DMS79 (cell line): ENCODE results near the gene DSCAM.
"Not testable (repeated sequence)": the region's sequence is repeated elsewhere in the genome, so short reads cannot be mapped to it uniquely, and the experiment has no call there.

Source experiments
- DNase-seq: peaks from one replicate; lab custom pipeline; 2025; lab: John Stamatoyannopoulos, UW

Gene DSCAM

DNA sequence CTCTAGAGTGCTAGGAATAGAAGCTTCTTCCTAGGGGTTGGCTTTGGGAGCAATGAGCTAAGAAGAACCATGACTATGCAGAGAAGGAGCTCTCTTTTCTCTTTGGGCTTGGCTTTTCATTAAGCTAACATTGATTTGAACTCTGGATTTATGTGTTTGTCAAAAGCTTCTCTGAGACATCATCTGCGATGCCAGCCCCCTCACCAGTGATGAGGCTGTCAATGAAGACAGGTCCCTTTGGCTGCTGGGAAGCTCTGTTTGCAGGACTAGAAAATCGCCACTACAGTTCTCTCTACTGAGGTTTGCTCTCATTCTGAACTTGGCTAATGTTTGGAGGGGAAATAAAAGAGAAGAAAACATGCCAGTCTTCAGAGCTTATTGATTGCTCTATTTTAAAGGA is 794.7 kb downstream of the DSCAM start:
- DNase-seq: no peak

DNA sequence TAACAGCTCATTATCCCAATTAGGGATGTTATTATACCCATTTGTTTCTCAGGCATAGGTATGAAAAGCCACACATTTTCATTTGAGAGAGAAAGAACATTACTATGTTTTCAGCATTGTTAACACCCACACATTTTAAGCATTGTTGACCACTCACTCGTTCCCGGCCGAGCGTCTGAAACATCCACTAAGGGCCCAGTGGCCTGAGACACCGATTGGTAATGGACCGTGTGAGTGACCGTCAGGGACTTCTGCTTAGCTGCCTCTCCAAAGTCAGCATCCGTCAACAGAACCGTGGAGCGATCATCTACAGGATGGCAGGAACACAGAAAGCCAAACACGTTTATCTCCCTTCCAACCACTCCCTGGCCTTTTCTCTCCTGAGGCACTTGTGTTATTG is 795.2 kb downstream of the DSCAM start:
- DNase-seq: peak; percentile 7

DNA sequence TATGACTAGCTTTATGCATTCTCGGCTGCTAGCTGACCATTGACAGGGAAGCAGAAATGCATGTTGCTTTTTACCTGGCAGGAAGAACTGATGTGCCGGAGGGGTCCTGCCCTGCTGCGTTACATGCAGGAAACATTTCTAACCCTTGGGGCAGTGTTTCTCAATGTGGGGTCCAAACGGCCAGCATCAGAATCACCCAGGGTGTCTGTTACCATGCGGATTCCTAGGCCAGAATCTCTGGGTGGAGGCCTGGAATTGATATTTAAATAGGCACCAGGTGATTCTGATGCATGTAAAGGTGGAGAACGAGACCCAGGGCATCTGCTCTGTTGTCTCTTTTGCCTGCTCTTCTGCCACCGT is 797.0 kb downstream of the DSCAM start:
- peak; percentile 30 for DNase-seq

DNA sequence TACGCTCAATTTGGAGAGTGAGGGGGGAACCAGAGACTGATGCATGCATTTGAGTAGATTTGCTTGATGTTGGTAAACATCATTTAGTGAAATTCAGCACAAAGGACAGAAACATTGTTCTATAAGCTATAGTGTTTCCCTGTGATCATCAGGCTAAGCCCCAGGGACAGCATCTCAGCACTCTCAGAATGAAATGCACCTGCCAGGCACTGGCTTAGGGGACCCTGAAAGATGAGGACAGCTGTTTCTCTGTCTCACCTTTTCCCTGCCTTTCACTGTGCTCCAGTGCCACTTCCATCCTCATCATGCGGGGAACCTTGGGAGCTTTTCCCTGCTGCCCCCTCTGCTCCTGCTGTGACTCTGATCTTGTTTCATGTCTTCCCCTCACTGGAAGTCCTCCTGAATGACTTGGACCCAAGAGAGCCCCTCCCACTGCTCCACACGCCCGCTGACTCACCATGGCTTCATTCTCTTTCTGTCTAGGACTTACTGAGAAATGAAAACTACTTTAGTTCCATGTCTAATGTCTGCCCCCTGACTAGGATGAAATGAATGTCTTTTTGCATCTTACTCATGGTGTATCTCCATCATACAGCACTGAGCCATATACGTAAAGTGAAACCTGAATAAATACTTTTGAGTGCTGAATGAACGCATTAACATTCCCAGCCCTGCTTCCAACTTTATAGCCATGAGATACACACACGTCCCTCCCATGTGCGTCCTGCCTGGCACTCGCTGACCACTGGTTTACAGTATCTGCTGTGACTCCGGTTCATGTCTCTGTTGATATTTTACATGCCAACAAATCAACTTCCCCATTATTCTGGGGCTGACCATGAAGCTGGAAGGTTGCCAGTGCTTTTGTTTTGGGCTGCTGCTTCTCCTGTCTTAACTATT is 797.7 kb downstream of the DSCAM start:
- DNase-seq: peak; percentile 51

DNA sequence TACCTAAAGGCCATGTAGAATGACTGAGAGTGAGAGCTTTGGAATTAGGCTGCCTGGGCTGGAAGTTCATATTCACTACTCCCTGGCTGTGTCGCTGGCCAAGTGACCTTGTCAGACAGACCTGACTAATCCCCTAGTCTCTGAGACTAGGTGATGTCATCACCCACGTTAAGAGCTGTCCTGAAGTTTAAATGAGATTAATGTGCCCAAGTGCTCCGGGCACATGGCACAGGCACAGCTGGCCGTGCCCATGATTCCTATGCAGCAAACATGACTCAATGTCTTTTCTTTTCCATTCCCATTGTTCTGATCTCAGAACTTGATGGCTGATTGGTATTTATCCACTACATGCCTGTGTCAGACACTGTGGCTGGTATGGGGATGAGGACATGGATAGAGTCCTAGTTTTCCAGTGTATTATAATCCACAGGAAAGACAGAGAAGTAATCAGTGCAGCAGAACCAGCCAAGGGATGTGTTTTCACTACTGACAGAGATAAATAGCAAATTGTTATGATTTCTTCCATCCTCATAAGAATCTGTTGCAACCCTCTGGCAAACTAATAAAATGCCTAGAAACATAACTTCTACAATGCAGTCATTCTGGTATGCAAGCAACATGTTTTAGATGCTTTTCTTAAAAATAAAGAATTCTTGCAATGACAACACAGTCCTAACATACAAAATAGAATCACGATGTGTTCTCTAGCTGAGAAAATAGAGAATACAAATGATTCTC is 798.8 kb downstream of the DSCAM start:
- DNase-seq: no peak

DNA sequence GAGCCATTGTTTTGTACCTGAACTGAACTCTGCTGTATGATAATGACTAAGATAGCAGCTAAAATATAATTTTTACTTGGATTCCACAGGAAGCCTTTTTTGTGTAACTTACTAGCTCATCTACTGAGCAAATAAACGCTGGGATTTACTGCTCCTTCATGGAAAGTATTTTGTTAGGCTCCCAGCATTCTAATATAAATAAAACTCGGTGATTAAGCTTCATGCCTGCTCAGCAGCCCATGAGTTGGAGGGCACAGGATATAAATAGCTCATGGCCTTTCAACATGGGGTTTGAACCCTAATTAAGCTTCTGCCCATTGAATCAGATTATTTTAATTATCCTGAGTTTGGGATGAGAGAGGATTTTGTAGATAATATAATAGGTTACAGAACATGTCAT is 799.7 kb downstream of the DSCAM start:
- no peak for DNase-seq

DNA sequence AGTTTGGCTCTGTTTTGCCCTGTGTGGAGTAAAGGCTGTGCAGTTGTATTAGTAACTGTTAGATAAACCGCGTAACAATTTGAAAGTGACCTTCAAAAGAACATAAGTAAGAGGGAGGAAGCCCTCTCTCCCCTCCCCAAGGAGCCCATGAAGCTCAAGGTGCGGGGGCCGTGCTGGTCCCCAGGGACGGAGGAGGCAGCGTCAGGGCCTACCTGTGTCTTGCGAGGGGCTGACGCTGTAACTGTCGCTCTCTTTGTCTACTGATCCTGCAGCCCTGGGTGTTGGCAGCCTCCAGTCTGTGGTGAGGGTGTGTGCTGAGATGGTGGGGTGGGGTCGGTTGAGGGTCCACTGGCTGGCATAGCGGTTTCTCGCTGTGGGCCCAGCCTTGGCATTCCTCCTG is 803.1 kb downstream of the DSCAM start:
- no peak for DNase-seq

DNA sequence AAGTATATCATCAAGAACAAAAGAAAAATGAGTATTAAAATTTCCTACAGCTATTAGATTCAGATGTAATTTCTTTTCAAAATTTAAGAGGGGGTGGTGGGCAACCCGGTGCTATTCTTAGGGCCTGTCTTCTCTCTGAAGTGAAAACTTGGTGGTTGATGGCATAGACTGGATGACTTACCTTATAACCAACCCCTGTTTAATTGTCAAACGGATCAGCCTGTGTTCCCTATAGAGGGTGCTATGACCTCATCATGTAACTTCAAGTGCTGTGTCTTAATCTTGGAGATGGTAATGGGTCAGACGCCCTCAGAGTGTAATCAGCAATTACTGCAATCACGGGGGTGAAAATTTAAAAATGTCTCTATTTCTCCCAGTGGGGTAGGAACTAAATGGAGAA is 803.5 kb downstream of the DSCAM start:
- DNase-seq: no peak

DNA sequence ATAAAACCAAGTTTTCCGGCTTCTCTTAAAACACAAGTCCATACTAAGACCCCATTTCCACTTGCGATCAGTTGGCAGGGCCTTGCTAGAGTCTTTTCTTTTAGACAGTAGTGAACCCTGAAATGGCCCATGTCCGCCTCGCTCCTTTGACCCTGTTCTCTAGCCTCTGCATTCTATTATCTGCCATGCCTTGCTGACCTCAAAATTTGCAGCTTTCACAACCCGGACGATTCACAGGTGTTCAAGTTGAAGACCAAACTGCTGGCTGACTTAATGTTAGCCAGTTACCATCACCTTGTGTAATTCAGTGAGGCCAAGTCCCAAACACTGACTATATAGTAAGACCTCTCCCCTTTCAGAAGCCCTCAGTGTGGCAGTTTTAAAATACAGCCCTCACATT is 805.5 kb downstream of the DSCAM start:
- DNase-seq: no peak

DNA sequence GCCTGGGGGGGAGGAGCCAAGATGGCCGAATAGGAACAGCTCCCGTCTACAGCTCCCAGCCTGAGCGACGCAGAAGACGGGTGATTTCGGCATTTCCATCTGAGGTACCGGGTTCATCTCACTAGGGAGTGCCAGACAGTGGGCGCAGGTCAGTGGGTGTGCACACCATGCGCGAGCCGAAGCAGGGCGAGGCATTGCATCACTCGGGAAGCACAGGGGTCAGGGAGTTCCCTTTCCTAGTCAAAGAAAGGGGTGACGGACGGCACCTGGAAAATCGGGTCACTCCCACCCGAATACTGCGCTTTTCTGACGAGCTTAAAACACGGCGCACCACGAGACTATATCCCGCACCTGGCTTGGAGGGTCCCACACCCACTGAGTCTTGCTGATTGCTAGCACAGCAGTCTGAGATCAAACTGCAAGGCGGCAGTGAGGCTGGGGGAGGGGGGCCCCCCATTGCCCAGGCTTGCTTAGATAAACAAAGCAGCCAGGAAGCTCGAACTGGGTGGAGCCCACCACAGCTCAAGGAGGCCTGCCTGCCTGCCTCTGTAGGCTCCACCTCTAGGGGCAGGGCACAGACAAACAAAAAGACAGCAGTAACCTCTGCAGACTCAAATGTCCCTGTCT is 813.7 kb downstream of the DSCAM start:
- DNase-seq: not testable (repeated sequence)

DNA sequence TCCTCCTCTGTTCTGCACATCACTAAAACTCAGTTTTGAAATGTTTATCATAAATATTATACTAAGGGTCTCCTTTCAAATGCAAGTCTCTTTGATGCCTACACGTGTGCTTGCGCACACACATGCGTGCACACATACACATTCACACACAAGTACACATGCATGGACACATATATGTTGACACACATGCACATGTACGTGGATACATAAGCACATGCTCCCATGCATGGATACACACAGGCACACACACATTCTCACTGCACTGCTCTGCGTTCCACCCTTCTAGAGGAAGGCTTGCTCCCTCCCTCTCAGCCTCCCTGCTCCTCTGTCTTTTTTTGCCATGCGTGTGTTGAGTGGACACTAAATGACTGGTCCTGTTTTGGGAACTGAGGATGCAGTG is 817.1 kb downstream of the DSCAM start:
- DNase-seq: no peak

DNA sequence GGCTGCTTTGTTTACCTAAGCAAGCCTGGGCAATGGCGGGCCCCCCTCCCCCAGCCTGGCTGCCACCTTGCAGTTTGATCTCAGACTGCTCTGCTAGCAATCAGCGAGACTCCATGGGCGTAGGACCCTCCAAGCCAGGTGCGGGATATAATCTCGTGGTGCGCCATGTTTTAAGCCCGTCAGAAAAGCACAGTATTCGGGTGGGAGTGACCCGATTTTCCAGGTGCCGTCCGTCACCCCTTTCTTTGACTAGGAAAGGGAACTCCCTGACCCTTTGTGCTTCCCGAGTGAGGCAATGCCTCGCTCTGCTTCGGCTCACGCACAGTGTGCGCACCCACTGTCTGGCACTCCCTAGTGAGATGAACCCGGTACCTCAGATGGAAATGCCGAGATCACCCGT is 818.6 kb downstream of the DSCAM start:
- not testable (repeated sequence) for DNase-seq

DNA sequence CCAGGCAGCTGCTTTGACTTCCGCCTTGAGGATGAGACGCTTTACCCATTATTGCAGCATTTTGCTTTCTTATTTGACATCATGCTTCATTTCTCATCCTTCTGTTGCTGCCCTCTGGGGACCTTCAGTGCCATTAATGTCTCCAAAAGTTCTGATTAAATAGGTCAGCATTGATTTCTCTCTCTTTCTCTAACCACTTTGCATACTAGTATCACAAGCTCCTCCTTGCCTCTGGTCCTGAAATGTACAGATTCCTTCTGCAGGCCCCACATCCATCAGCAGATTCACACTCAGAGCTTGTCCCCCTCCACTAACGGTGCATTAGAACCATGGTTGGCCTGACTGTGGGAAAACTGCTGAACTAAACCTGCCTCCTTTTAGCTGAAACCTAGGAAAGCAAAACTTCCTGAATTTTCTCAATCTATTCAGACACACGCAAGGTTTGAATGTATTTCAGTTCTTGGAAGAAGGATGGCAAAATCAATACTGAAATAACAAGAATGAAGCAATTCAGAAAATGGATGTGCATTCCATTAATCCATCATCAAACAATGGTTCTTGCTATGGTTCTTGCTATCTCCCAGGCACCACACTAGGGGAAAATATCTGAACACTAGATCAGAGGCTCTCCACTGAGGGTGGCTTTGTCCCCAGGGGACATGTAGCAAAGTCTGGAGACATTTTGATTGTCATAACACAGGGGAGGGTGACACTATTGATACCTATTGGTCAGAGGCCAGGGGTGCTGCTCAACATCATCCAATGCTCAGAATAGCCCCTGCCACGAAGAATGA is 825.2 kb downstream of the DSCAM start:
- no peak for DNase-seq

DNA sequence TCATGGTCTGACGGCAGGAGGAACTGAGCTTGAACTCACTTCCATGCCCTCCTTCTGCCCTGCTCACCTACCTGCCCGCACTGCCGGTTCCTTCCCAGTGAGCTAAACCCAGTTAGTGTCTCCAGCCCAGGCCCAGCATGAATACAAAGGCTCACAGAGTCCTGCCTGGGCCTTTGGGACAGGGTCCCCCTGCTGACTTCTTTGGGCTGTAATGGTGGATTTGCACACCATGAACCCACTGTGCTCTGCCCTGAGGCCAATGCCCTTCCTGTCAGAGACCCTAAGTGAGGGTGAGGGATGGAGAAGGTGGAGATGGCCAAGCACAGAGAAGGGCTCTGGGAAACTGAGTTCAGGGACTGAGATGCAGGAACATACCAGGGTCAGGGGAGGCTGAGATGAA is 826.3 kb downstream of the DSCAM start:
- no peak for DNase-seq

DNA sequence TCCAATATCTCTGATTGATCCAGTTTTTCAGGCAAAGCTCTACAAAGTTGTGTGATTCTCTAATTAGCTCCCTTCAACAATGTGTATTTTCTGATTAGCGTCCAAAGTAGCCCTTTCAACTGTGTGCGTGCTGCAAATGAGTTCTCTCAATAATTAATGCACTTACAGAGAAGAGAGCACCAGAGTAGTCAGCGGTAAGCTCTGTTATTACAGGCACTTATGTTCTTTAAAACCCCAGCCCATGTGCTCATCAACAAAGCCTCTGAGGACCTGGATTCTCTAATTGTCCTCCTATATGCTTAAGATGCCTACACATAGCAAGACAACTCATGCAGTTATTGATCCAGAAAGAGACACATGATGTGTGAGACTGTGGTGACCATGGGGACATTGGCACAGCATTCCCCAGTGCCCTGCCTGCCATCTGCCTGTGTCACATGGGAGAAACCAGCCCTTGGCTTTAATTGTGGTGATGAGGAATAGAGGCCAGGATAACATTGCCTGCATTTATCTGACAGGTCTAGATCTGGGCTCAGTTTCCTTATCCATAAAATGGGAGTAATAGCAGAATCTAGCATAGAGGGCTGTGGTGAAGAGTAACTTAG is 828.0 kb downstream of the DSCAM start:
- DNase-seq: no peak

DNA sequence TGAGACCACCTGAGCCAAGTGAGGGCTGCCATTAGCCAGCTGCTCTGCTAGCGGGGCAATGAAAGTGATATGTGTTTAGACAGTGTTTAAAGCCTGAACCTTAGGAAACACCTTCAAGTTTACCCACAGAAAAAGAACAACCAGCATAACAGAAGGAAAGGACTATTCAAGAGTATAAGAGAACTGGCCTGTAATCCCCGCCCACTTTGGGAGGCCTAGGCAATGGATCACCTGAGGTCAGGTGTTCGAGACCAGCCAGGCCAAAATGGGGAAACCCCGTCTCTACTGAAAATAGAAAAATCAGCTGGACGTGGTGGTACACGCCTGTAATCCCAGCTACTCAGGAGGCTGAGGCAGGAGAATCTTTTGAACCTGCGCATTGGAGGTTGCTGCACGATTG is 830.3 kb downstream of the DSCAM start:
- no peak for DNase-seq

DNA sequence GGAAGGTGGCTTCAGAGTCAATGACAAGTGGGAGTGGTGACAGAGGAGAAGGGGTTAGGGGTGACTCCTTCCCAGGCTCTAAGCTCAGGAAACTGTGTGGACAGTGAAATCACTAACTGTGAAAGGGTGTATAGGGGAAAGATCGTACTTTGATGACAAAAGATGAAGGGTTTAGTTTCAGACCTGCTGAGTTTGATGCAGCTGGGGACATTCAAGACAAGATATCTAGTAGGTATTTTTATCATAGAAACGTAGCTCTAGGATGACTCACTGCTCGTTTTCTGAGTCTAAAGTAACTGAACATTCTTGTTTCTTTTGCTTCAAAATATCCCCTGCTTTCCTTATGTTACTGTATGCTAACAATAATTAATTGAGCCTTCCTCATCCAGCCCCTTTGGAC is 830.7 kb downstream of the DSCAM start:
- DNase-seq: no peak

DNA sequence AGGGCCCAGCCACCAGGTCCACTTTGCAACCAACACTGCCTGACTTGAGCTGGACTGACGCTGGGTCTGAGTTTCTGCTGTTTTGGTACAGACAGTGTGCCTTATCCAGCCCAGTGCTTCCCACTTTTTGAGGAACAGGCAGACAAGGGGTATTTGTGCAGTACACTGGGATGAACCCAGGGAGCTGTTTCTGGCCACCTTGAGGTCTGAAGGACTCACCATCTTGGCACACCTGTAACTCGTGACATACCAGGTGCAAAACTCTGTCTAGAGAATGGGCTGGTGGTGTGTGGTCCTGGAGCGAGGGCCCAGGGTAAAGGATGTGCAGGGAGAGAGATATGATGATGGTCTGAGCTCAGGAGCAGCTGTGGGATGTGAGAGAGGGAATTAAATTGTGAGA is 831.1 kb downstream of the DSCAM start:
- no peak for DNase-seq

DNA sequence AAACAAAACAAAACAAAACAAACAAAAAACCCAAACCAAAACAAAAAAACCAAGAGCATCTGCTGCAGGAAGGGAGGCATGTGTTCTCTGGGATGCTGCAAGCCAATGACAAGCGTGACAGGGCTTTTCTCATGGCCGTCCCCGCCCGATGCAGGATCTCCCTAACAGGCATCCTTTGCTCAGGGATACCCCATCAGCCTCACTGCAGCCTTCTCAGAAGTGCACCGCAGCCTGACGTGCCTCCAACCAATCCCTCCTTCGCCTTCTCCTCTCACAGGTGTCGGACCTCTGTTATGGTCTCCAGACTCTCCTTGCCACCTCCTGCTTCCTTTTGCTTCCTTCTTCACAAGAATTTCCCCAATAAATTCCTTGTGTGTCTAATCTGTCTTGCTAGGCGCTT is 832.6 kb downstream of the DSCAM start:
- no peak for DNase-seq

DNA sequence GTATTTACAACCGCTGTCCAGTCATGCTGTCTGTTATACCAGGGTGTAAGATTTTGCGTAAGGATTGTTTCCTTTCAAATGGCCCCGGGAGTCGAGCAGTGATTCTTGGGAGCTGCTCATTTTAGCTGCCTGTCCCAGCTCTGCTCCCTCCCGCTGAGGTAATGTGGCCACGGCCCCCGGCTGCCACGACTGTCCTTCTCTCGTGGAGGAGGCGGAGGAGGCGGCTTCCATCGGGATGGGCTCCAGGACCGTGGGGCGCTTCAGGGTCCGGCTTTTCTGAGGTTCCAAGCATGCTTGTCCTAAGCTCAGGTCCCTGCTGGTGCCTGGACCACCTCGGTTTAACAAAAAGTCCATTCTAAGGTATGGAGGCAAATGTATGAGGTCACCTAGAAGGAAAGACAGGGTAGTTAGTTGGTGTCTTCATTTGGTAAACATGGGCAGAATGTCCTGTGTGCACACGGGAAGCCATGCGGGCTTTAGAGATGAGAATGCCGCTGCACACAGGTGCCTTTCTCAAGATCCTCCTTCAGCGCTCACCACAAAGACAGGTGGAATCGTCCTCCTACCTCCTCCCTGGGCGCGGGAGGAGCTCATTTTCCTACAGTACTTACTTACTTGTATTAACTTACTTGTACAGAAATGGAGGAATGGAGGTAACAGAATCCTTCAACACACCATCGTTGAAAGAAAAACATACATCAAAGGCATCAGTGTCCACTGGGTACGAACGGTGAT is 833.8 kb downstream of the DSCAM start:
- no peak for DNase-seq

DNA sequence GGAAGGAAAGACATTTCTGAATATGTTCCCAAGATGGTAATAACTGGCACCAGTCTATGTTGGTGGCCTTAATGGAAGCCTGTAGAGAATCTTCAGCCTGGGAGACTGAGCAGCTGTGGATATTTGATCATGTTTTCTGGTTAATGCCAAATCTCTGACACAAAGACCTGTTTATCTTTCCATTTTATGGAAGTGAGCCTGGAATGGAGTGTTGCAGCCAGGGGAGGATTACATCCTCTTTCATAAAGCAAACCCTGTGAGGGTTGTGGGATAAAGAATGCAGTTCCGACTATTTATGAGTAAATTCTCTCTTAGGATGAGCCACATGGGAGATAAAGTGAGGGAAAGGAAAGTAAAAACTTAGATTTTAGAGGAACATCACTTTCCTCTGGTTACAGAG is 835.6 kb downstream of the DSCAM start:
- no peak for DNase-seq
